UCSD-AML1 (cell line): ENCODE measurements around the gene NSD1.
"Not testable (repeated sequence)": the region's sequence is repeated elsewhere in the genome, so short reads cannot be mapped to it uniquely, and the experiment has no call there.

ENCODE experiments used
- DNase-seq: peaks from one replicate; lab custom pipeline; 2025; ENCODE audit not compliant: unreplicated experiment; lab: John Stamatoyannopoulos, UW

Gene NSD1

DNA sequence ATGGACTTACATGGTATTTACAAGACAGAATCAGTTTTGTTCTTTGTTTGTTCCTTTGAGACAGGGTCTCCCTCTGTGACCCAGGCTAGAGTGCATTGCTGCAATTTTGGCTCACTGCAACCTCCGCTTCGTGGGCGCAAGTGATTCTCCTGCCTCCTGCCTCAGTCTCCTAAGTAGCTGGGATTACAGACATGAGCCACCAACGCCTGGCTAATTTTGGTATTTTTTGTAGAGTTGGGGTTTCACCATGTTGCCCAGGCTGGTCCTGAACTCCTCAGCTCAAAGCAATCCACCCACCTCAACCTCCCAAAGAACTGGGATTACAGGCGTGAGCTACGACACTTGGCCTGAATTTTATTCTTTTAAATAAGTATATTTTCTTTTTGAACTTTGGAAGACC lies 142.3 kb downstream of the NSD1 start:
- no peak for DNase-seq

DNA sequence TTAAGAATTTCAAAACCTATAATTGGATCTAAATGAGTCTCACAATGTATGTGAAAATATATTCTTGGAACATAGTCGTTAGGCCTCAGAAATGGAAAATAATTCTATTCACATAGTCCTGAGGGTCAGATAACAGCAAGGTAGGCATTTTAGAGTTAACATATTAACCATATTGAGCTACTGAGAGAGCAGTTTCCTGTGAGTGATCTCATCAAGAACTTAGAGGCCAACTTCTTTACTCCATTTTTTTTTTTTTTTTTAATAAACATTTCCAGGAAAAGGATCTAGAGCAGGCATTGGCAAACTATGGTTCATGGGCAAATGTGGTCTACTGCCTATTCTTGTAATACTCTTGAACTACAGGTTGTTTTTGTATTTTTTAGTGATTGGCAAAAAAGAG lies 143.3 kb downstream of the NSD1 start:
- no peak for DNase-seq

DNA sequence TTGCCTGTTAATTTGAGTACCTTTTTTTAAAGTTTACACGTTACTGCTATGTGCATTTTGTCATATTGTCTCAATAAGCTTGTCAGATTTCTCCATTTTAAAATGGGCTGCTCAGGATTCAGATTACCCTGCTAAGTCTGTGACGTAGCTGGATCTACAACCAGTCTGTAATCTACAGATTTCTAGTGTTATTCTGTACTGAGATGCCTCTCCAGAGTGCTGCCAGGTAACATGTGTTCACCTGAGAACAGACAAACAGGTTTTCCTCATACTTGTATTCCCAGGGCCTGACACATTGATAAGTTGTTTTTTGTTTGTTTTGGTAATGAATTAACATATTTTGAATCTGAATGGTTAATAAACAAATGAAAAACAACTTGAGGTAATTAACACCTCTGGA lies 154.6 kb downstream of the NSD1 start:
- DNase-seq: no peak

DNA sequence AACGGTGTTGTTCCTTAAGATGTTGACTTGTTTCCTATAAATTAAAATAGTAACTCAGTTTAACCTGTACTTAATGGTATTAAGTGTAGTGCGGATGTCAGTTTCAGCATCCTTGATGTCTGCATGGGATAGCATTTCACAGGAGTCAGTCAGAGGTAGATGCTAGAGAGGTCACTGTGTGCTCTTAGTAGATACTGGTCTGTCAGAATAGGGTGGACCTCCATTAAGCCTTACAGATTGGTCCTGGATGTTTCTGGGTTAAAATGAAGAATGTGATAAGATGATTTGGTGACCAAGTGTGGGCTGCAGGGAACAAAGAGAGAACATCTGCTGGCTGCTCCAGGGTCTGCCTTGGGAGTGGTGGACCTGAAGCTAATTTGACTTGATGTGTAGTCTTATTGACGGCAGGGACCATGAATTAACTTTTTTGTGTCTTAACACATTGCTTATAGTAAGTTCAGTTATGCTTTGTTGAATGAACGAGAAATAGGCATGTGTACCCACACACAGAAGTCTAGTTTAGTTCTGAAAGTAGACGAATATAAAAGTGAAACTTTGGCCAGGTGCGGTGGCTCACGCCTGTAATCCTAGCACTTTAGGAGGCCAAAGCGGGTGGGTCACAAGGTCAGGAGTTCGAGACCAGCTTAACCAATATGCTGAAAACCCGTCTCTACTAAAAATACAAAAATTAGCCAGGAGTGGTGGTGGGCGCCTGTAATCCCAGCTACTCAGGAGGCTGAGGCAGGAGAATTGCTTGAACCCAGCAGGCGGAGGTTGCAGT lies 157.4 kb downstream of the NSD1 start:
- DNase-seq: no peak

DNA sequence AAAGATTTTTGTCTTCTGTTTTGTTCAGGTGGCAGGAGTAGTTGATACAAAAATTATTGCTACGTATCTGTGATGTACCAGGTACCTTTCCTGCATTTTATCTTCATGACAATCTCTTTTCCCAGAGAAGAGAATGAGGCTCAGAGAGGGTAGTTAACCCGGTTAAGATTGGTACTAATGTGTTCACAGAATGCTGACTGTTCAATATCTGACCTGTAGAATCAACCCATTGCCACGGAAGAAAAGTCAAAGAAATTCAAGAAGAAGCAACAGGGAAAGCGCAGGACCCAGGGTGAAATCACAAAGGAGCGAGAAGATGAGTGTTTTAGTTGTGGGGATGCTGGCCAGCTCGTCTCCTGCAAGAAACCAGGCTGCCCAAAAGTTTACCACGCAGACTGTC lies 158.2 kb downstream of the NSD1 start:
- DNase-seq: no peak

DNA sequence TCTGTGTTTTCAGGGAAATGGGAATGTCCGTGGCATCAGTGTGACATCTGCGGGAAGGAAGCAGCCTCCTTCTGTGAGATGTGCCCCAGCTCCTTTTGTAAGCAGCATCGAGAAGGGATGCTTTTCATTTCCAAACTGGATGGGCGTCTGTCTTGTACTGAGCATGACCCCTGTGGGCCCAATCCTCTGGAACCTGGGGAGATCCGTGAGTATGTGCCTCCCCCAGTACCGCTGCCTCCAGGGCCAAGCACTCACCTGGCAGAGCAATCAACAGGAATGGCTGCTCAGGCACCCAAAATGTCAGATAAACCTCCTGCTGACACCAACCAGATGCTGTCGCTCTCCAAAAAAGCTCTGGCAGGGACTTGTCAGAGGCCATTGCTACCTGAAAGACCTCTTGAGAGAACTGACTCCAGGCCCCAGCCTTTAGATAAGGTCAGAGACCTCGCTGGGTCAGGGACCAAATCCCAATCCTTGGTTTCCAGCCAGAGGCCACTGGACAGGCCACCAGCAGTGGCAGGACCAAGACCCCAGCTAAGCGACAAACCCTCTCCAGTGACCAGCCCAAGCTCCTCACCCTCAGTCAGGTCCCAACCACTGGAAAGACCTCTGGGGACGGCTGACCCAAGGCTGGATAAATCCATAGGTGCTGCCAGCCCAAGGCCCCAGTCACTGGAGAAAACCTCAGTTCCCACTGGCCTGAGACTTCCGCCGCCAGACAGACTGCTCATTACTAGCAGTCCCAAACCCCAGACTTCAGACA lies 160.4 kb downstream of the NSD1 start:
- no peak for DNase-seq

DNA sequence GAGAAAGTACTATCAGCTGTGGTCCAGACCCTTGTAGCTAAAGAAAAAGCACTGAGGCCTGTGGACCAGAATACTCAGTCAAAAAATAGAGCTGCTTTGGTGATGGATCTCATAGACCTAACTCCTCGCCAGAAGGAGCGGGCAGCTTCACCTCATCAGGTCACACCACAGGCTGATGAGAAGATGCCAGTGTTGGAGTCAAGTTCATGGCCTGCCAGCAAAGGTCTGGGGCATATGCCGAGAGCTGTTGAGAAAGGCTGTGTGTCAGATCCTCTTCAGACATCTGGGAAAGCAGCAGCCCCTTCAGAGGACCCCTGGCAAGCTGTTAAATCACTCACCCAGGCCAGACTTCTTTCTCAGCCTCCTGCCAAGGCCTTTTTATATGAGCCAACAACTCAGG lies 161.1 kb downstream of the NSD1 start:
- no peak for DNase-seq

DNA sequence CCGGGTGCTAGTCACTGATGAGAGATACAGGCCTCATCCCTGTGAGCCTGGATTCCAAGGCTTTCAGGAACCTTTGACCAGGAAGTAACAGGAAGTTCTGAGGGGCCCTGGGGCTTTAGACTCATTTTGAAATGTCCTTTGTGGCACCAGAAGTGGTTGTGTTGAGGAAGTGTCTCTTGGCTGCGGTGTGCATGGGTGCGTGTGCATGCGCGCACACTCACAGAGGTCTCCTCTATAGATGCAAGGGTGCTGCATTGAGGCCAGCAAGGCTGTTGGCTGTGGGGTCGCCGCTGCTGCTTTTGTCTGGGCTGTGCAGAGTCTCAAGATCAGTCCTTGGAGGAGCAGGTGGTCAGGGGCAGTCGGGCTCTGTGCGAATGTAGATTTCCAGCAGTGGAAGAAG lies 162.4 kb downstream of the NSD1 start:
- no peak for DNase-seq

DNA sequence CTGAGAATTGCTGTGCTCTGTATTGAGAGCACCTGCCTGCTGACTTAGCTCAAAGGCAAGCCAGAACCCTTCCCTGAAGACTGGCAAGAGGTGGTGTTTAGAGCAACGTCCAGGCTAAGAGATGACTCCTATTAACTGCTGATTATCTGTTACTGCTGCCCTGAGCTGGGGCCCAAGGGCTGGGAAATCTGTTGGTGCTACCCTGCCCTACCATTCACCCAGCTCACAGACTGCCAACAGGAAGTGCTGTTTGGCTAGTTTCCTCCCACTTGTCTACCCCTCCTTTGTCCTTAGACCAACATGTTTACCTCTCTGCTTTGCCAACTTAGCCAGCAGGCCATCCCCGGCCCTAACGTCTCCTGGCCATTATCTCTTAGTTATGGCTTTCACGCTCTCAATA lies 163.0 kb downstream of the NSD1 start:
- peak; percentile 29 for DNase-seq

DNA sequence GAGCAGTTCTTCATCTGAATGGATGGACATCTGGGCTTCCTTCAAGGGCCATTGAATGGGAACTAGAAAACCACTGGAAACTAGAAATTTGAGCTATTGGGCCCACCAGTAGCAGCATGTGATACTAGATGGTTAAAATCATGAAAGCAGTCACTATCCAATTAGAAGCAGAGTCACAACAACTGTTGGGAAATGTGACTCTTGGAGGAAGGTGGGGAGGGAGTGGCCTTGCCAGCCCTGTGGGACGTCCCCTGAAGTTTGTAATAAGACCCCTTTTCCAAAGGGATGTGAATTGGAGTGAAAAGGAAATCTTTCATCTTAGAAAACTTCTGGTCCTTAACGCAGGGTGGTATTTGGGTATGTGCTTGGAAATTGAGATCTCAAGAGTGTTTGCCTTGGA lies 164.3 kb downstream of the NSD1 start:
- DNase-seq: no peak

DNA sequence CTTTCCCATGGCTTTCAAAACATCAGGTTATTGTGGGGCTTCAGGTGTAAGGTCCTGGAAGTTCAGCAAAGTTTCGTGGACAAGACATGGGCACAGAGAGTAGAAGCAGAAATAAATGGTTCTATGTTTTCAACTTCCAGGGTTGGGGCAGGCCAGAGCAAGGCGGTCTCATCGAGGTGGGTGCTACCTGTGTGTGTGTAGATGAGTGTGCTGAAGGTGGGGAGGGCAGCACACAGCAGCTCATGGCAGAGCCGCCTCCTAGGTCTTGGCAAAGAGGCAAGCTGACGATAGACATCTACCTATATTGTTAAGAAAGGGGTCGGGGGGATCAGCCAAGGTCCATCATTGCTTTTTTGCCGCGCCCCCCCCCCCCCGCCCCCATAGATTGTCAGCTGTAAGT lies 166.1 kb downstream of the NSD1 start:
- DNase-seq: no peak

DNA sequence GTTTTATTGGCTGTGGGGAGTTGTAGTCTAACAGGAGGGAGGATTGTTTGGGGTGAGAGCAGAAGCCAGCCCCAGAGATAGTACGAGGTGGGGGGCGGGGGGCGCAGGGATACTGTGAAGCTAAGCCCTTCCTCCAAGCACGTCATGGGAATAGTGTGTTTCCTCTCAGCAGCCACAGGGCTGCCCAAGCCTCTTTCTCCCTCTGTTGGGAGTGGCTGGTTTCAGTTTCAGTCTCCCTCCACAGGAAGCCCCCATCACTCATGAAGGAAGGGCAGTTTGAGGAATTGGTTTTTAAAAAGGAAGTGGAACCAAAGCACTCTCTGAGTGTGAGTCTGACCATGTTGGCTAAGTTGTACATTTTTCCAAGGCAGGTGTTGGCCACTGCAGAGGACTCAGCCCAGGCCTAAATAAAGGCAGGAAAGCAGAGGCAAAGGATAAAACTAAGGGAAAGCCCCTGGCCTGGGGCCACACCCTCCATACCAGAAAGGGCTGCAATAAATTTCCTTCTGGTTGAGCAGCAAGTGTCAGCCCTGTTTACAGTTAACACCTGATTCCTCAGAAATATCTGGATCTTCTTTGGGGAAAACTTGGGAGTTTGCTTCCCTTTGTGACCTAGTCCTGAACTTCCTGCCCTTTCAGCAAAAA lies 166.8 kb downstream of the NSD1 start:
- DNase-seq: peak; percentile 88

DNA sequence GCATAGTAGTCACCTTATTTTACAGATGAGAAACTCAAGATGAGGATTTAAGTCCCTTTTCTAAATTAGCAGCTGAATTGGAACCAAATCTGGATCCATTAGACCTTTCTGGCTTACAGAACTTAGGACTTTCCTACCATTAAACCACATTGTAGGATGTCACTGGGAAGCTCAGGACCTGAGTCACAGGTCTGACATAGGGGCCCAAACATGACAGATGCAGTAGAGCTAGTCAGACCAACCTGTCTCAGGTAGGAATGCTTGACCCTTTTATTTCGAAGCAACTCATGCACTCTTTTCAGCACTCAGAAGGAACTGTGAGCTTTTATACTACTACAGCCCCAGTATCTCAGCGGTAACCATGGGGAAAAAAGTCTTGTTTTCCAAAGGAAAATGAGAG lies 167.4 kb downstream of the NSD1 start:
- no peak for DNase-seq

DNA sequence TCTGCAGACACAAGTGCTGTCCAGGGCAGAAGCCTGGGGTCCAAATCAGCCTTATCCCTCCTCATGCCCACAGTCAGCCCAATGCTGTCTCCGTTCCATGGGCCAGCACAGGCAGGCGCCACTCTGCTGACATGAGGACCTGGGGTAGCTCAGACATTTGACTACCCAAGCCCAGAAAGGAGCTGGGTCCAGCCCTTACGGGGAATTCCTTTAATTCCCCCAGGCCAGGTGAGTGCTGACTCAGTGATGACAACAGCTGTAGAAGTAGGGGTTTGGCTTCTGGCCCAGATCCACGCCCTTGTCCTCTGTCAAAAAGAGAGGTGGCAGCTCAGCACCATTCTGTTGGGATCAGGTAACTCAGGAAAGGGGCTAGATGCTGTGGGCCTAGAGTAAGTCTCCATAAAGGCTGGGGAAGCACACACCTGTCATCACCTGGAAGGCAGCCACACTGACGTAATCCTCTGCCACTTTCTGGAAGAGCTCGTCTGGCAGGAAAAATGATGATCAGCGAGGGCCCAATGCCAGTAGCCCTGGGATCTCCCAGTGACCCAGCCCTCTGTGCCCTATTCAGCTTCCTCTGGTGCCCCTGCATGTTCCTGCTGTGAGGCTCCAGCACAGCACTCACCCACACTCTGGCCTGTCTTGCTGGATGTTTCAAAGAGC lies 168.1 kb downstream of the NSD1 start:
- no peak for DNase-seq

DNA sequence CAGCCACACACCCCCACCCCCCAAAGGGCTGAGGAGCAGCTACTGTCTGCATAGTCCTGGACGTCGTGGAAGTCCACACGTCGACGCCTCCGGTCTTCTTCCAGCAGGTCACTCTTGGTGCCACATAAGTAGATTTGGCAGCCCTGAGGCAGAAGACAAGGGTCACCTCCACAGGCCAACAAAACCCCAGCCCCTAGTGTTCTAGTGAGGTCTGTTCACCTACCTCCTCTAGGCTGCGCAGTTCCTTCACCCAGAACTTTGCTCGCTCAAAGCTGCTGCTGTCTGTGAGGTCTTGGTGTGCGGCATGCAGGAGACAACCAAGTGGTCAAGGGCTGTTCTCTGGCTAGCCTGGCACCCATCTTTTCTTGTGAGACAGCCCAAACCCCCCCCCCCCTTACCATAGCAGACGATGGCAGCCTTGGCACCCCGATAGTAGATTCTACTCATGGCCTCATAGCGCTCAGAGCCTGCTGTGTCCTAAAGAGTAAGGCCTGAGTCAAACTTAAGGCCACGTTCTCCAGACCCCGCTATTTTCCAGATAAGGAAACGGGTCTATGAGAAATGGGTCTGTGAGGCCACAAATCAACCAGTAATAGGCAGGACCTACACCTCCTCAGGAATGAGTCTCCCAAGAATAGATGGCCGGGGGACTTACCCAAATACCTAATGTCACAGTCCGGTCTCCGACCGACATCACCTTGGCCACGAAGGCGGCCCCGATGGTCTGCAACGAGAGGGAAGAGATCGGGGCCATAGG lies 169.0 kb downstream of the NSD1 start:
- DNase-seq: peak; percentile 59

DNA sequence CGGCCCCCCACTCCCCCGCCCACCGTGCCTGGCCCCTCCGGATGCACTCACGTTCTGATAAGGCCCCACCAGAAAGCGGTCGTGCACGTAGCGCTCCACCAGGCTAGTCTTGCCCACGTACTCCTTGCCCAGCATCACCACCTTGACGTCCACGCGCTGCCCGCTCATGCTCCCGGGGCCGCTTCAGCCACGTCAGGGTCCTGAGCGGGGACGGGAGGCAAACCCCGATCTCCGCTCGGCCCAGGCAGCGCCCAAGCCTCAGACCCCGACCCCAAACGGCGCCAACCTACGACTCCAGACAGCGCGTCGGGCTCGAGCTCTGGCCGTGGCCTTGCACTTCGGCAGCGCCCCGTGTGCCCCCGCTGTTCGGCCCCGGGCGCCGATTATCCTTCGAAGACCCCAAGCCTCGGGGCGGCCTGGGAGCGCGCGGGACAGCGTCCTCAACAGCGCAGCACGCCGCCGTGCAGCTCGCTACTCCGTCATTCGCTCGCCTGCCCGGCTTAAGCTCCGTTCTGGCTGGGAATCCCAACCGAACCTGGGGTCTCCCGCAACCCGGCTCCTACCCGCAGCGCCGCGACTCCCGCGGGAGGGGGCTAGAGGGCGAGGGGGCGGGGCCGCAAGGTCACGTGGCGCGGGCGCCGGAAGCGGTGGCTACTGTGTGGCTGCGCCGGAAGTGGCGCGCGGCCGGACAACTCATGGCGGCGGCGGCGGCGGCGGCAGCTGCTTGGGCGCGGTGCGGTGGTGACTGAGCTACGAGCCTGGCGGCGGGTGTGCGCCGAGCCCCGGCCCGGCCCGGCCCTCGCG lies 169.8 kb downstream of the NSD1 start, which contains the start of the genes PRELID1 and RAB24:
PRELID1 (plus strand) TSS at position 679 of the 804 bp plus-strand sequence. CDS start 187 bp downstream, outside the sequence.
RAB24 (minus strand) TSS at position 599 of the 804 bp plus-strand sequence; CDS start at position 168, 431 bp downstream.
- DNase-seq: peak; percentile 90

DNA sequence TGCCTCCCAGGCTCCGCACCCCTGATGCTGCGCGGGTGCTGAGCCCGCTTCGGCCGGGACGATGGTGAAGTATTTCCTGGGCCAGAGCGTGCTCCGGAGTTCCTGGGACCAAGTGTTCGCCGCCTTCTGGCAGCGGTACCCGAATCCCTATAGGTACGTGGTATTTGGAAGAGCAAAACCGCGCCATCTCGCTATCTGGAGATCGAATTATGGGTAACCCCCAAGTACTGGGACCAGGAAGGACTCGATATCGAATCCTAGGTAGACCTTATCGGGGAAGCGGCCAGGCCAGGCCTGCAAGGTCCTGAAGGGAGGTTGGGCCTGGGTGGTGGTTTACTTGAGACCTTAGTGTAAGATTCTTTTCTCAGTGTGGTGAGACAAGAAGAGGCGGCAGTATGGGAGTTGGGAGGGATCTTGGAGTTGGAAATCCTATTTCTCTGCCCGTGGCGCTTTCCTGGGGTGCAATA lies 170.4 kb downstream of the NSD1 start:
- DNase-seq: no peak

DNA sequence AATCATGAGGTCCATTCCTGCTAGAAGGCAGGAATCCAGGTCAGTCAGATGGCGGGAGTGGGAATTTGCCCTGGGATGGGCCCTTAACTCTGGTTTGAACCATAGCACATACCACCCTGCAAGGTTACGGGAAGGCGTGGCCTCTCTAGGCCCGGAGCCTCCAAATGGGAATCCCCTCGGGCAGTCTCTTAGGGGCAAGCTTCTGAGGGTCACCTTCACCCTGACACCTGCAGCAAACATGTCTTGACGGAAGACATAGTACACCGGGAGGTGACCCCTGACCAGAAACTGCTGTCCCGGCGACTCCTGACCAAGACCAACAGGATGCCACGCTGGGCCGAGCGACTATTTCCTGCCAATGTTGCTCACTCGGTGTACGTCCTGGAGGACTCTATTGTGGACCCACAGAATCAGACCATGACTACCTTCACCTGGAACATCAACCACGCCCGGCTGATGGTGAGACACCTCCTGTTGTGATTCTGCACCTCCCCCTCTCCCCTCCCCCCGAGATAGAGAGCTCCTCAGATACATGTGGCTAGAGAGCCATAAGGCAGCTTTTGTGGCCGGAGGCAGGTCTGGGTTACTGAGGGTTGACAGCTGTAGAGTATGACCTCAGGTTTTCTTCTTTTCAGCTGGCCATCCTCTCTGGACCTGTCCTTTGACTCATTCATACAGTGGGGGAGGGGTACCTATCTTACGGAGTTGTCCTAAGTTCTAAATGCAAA lies 171.0 kb downstream of the NSD1 start:
- peak; percentile 41 for DNase-seq

DNA sequence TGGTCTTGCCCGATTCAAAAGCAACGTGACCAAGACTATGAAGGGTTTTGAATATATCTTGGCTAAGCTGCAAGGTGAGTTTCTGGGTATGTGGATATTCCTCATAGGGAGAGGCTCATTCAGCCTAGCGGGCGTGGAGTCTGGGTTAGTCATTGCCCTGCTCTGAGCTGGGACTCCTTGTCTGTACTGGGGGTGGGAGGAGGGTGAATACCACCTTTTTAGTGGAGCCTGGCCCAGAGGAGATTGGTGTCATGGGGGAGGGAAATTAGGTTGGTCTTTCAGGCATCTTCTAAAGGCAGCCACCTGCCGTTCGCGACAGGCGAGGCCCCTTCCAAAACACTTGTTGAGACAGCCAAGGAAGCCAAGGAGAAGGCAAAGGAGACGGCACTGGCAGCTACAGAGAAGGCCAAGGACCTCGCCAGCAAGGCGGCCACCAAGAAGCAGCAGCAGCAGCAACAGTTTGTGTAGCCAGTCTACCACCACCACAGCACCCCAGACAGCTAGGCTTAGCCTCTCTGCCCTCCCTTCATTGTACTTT lies 172.6 kb downstream of the NSD1 start:
- not testable (repeated sequence) for DNase-seq
